ENCODE results near the gene NDC1. TPM values are rescaled to one million over a fixed set of nuclear protein-coding genes. Genes with fewer than 3 reads are reported as not detected.

NDC1 gene
- polyA plus RNA-seq, 1 donor (not counting 4 experiments of a cell fraction or from before 2014, with no cell fraction given) = 36.1 TPM

GRCh38 chr1:53766831-53767405, 71.2 kb downstream of the NDC1 start:
- H3K27ac ChIP-seq (ENCODE audit: control insufficient read depth, insufficient read depth, low read length) = peak overlapping the region; percentile 16
- no peaks in the 10 kb centered on the region for H4K20me1 ChIP-seq (ENCODE audit: control insufficient read depth, extremely low read depth, insufficient read depth, low read length)
- no peak overlapping the region for H3K4me3 ChIP-seq (ENCODE audit: control insufficient read depth in 2 of 3, extremely low read depth in 1 of 3, insufficient read depth in 2 of 3, low read depth in 1 of 3, low read length in 3 of 3)
- peak; percentile 55 for FAIRE-seq
- no peaks in the 10 kb centered on the region for H3K27me3 ChIP-seq (ENCODE audit: control insufficient read depth, extremely low read depth, insufficient read depth, low read length)
- peaks cover 0 to 3% of the 10 kb centered on the region in 2 experiments for H3K36me3 ChIP-seq (ENCODE audit: control insufficient read depth in 2 of 2, extremely low read depth in 1 of 2, insufficient read depth in 2 of 2, low read length in 2 of 2)
- no peak overlapping the region for H2AFZ ChIP-seq (ENCODE audit: control insufficient read depth, low read length)
- TF ChIP-seq EZH2 (IDR thresholded peaks at IDR 0.05; ENCODE audit: low read length) (no peak), CTCF (optimal IDR thresholded peaks at IDR 0.05 in 1 of 3, IDR thresholded peaks at IDR 0.05 in 1 of 3, conservative IDR thresholded peaks at IDR 0.05 in 1 of 3; ENCODE audit: extremely low read depth in 1 of 3, insufficient read depth in 2 of 3, low read length in 3 of 3) (no peak)
- H3K9me1 ChIP-seq (ENCODE audit: control insufficient read depth, extremely low read depth, insufficient read depth, low read length) = no peaks in the 10 kb centered on the region
- no peaks in the 10 kb centered on the region for H3K4me1 ChIP-seq (ENCODE audit: control insufficient read depth, extremely low read depth, insufficient read depth, low read length)
- H3K79me2 ChIP-seq (ENCODE audit: control insufficient read depth, insufficient read depth, low read length) = no peaks in the 10 kb centered on the region
- H3K9me3 ChIP-seq (ENCODE audit: control insufficient read depth, low read depth, low read length) = no peaks in the 10 kb centered on the region
- dilution Hi-C loops (cut with MboI; ENCODE audit: extremely low pct_ligation_motif_present, low sequenced_read_pairs) = loop anchor here (25.0 kb wide), 1 partner anchor 280 kb away; no protein-coding TSS in a partner anchor
- H3K4me2 ChIP-seq (ENCODE audit: control insufficient read depth, extremely low read depth, insufficient read depth, low read depth, low read length) = no peak overlapping the region
- DNase-seq (ENCODE audit: low read depth, low spot score) = no peak
- no peak overlapping the region for H3K9ac ChIP-seq (ENCODE audit: control insufficient read depth, extremely low read depth, insufficient read depth, low read length)

- no peak overlapping the region for H2AFZ ChIP-seq (ENCODE audit: control insufficient read depth, low read length)
- dilution Hi-C loops (cut with MboI; ENCODE audit: extremely low pct_ligation_motif_present, low sequenced_read_pairs) = loop anchor here (25.0 kb wide), 1 partner anchor 279 kb away; no protein-coding TSS in a partner anchor
- TF ChIP-seq EZH2 (IDR thresholded peaks at IDR 0.05; ENCODE audit: low read length) (no peak), CTCF (optimal IDR thresholded peaks at IDR 0.05 in 1 of 3, IDR thresholded peaks at IDR 0.05 in 1 of 3, conservative IDR thresholded peaks at IDR 0.05 in 1 of 3; ENCODE audit: extremely low read depth in 1 of 3, insufficient read depth in 2 of 3, low read length in 3 of 3) (no peak)
- no peaks in the 10 kb centered on the region for H3K4me1 ChIP-seq (ENCODE audit: control insufficient read depth, extremely low read depth, insufficient read depth, low read length)
- no peaks in the 10 kb centered on the region for H3K9me3 ChIP-seq (ENCODE audit: control insufficient read depth, low read depth, low read length)
- no peaks in the 10 kb centered on the region for H3K79me2 ChIP-seq (ENCODE audit: control insufficient read depth, insufficient read depth, low read length)
- no peaks in the 10 kb centered on the region for H3K27me3 ChIP-seq (ENCODE audit: control insufficient read depth, extremely low read depth, insufficient read depth, low read length)
- no peak overlapping the region for H3K4me2 ChIP-seq (ENCODE audit: control insufficient read depth, extremely low read depth, insufficient read depth, low read depth, low read length)
- H4K20me1 ChIP-seq (ENCODE audit: control insufficient read depth, extremely low read depth, insufficient read depth, low read length) = no peaks in the 10 kb centered on the region
- no peaks in the 10 kb centered on the region for H3K9me1 ChIP-seq (ENCODE audit: control insufficient read depth, extremely low read depth, insufficient read depth, low read length)
- FAIRE-seq (no peak), DNase-seq (ENCODE audit: low read depth, low spot score) (no peak)
- H3K36me3 ChIP-seq (ENCODE audit: control insufficient read depth in 2 of 2, extremely low read depth in 1 of 2, insufficient read depth in 2 of 2, low read length in 2 of 2) = peaks cover 0 to 3% of the 10 kb centered on the region in 2 experiments
- H3K27ac ChIP-seq (ENCODE audit: control insufficient read depth, insufficient read depth, low read length) = peak overlapping the region; percentile 16
- H3K9ac ChIP-seq (ENCODE audit: control insufficient read depth, extremely low read depth, insufficient read depth, low read length) = no peak overlapping the region
- no peak overlapping the region for H3K4me3 ChIP-seq (ENCODE audit: control insufficient read depth in 2 of 3, extremely low read depth in 1 of 3, insufficient read depth in 2 of 3, low read depth in 1 of 3, low read length in 3 of 3)
Measured at GRCh38 chr1:53766194-53766742, 71.8 kb downstream of the NDC1 start.
